ENCODE data around the gene TRAPPC1. TPM values are rescaled to one million over a fixed set of nuclear protein-coding genes. Genes with fewer than 3 reads are reported as not detected.
A peak's percentile ranks its signal among the peaks of the same experiment; 100 is the strongest.

The TRAPPC1 gene
- total RNA-seq, 4 donors from 2014 or later: 39.8 to 58.0 (median 45.5) TPM

- TF ChIP-seq CTCF (IDR thresholded peaks at IDR 0.05): no peak
- no peak for TF ChIP-seq POLR2A (IDR thresholded peaks at IDR 0.05)
- no peak overlapping the region for H3K4me3 ChIP-seq
- peaks cover 0 to 12% (median 5%) of the 10 kb centered on the region in 4 donors for H3K9me3 ChIP-seq
- no peaks in the 10 kb centered on the region for H3K36me3 ChIP-seq
- H3K4me1 ChIP-seq: no peaks in the 10 kb centered on the region
- H3K27ac ChIP-seq: no peak overlapping the region
- no peak for DNase-seq
- no peaks in the 10 kb centered on the region for H3K27me3 ChIP-seq
Observed at GRCh38 chr17:7971651-7972050, 39.9 kb upstream of the TRAPPC1 start.

GRCh38 chr17:7969433-7969832, 37.7 kb upstream of the TRAPPC1 start:
- Histone ChIP-seq H3K4me1 (no peaks in the 10 kb centered on the region), H3K36me3 (no peaks in the 10 kb centered on the region), H3K9me3 (peaks cover 0 to under 1% (median 0%) of the 10 kb centered on the region in 4 donors), H3K27me3 (no peaks in the 10 kb centered on the region), H3K27ac (no peak overlapping the region), H3K4me3 (no peak overlapping the region)
- no peak for TF ChIP-seq CTCF (IDR thresholded peaks at IDR 0.05)
- no peak for TF ChIP-seq POLR2A (IDR thresholded peaks at IDR 0.05)
- peak in 1 of 3 donors; percentile 7 for DNase-seq

GRCh38 chr17:7967751-7968150, 36.0 kb upstream of the TRAPPC1 start:
- TF ChIP-seq POLR2A (IDR thresholded peaks at IDR 0.05) (no peak), CTCF (IDR thresholded peaks at IDR 0.05) (no peak)
- no peaks in the 10 kb centered on the region for H3K9me3 ChIP-seq
- H3K4me3 ChIP-seq: no peak overlapping the region
- peak in 1 of 3 donors; percentile 13 for DNase-seq
- no peaks in the 10 kb centered on the region for H3K36me3 ChIP-seq
- H3K4me1 ChIP-seq: no peaks in the 10 kb centered on the region
- H3K27me3 ChIP-seq: no peaks in the 10 kb centered on the region
- no peak overlapping the region for H3K27ac ChIP-seq

GRCh38 chr17:7961421-7961820, 29.7 kb upstream of the TRAPPC1 start:
- H3K36me3 ChIP-seq: no peaks in the 10 kb centered on the region
- H3K4me1 ChIP-seq: no peaks in the 10 kb centered on the region
- H3K4me3 ChIP-seq: no peak overlapping the region
- H3K27me3 ChIP-seq: no peaks in the 10 kb centered on the region
- DNase-seq: no peak
- H3K27ac ChIP-seq: no peak overlapping the region
- no peaks in the 10 kb centered on the region for H3K9me3 ChIP-seq
- TF ChIP-seq CTCF (IDR thresholded peaks at IDR 0.05) (no peak), POLR2A (IDR thresholded peaks at IDR 0.05) (no peak)

- no peak overlapping the region for H3K4me3 ChIP-seq
- H3K9me3 ChIP-seq: no peaks in the 10 kb centered on the region
- TF ChIP-seq POLR2A (IDR thresholded peaks at IDR 0.05) (no peak), CTCF (IDR thresholded peaks at IDR 0.05) (no peak)
- DNase-seq: no peak
- no peaks in the 10 kb centered on the region for H3K4me1 ChIP-seq
- no peaks in the 10 kb centered on the region for H3K36me3 ChIP-seq
- no peak overlapping the region for H3K27ac ChIP-seq
- H3K27me3 ChIP-seq: no peaks in the 10 kb centered on the region
Observed at GRCh38 chr17:7959503-7960253, 27.9 kb upstream of the TRAPPC1 start.

Data from Peyer's patch (tissue), 4 donors.